Stimulated activated CD4-positive, alpha-beta T cell treated with anti-CD3 and anti-CD28 coated beads, Interleukin-12 subunit alpha, Interleukin-12 subunit beta, amount 100 ng/mL, for 24 hours (primary cell): ENCODE data around the gene LBHD1.
"Not testable (repeated sequence)": the region's sequence is repeated elsewhere in the genome, so short reads cannot be mapped to it uniquely, and the experiment has no call there.

ENCODE experiments used
- DNase-seq, 2 experiments: peaks; one replicate each; pipeline ENCODE4 v3.0.0-alpha.2; 2020; ENCODE audit warnings: low read depth in 2 of 2

LBHD1 gene

DNA sequence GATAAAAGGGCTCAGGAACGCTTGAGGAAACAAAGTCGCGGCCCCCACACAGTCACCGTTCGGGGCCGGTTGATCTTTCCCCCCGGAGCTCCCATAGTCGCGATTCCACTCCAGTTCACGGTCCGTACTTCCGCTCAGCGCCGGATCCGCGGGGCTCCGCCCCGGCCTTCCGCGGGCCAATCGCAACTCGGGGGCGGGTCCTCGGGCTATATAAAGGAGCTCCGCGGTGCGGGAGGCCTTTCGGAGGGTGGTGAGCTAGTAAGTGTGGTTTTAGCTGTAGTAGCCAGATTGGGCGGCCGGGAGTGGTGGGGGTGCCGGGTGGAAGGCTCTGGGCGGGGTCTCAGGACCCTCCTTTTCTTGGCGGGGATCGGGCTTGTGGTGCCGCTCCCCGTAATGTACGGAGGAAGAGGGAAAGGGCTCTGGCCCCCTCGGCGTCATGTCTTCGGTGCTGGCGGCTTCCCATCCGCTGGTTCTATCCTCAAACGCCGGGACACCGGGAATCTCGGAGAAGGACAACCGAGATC is 6.9 kb downstream of the LBHD1 start, which contains the start of the genes C11orf98 and CSKMT:
Gene C11orf98, minus strand, starts transcription at position 136 of the 524 bp plus-strand sequence. Its CDS starts 41 bp downstream, at position 95.
Gene CSKMT, plus strand, starts transcription at position 238 of the 524 bp plus-strand sequence. CDS start 568 bp downstream, outside the sequence.
- DNase-seq = peak; percentile 96 to 97

- peak in 1 of 2 experiments; percentile 33 for DNase-seq
These were observed 7.5 kb downstream of the LBHD1 start for GRCh38 chr11:62664405-62665074.

GRCh38 chr11:62656796-62657429 is 15.2 kb downstream of the LBHD1 start:
- DNase-seq = no peak

GRCh38 chr11:62654297-62654696 is 17.8 kb downstream of the LBHD1 start:
- DNase-seq = no peak

DNA sequence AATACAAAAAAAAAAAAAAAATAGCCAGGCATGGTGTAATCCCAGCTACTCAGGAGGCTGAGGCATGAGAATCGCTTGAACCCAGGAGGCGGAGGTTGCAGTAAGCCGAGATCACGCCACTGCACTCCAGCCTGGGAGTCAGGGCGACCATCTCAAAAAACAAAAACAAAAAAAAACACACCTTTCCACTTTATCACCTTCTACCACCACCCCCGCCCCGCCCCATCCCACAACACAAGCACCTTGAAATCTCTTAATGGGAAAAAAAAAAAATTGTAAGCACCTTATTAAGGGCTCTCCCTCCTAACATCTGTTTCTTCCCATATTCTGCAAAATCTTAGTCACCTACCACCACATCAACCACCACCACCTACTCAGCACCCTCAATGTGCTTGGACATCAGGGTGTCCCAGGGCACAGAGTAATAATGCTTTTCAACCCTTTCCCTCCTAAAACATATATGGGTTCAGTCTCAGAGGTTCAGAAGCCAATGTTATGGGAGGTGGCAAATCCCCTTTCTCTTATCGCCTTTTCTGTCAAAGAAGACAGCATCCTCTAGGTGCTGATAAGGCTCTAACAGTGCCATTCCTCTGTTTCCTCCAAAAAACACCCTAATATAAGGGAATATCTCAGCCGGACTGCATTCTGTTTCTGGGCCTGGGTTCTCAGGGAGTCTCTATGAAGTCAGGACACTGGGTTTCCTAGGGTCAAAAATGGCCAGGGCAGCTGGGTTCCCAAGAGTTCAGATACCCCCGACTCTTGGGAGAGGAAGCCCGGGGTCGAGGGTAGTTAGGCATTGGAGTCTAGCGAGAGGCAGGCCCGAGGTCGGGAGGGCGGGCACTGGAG is 19.7 kb downstream of the LBHD1 start:
- DNase-seq = no peak

DNA sequence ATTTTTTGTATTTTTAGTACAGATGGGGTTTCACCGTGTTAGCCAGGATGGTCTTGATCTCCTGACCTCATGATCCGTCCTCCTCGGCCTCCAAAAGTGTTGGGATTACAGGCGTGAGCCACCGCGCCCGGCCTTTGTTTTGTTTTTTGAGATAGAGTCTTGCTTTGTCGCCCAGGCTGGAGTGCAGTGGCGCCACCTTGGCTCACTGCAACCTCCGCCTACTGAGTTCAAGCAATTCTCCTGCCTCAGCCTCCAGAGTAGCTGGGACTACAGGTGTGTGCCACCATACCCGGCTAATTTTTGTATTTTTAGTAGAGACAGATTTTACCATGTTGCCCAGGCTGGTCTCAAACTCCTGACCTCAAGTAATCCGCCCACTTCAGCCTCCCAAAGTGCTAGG is 21.8 kb downstream of the LBHD1 start:
- not testable (repeated sequence) for DNase-seq

DNA sequence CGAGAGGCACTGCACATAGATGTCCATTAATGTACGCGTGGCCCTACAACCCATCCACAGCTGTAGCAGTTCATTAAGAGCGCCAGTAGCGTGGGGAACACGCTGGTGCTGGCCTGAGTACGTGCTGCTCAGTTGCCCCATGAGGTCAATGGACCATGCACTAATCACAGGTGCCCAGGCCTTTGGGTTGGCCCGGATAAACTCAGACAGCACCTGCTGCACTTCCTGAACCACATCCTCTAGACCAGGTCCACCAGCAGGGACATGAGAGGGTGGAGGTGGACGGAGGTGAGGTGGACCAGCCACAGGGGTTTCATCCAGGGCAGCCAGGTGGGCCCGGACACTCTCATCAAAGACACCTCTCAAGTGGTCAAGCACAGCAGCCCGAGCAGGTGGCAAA is 22.6 kb downstream of the LBHD1 start:
- DNase-seq = no peak

DNA sequence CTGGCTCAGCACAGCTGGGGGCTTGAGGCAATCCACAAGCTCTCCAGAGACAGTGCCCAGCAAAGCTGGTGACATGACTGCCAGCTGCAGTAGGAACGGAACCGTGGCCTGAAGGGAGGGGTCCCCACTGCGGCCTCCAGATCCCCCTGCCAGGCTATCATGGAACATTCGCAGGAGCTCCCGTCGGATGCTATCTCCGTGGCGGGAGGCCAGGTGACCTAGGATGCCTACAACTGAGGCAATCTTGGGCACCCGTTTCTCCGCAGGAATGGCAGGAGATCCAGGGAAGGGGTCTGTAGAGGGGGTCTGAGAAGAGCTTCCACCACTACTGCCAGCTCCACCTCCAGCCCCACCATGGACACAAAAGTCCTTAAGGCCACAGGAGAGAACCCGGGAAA is 23.1 kb downstream of the LBHD1 start:
- no peak for DNase-seq

GRCh38 chr11:62648185-62648966 is 23.7 kb downstream of the LBHD1 start:
- no peak for DNase-seq

DNA sequence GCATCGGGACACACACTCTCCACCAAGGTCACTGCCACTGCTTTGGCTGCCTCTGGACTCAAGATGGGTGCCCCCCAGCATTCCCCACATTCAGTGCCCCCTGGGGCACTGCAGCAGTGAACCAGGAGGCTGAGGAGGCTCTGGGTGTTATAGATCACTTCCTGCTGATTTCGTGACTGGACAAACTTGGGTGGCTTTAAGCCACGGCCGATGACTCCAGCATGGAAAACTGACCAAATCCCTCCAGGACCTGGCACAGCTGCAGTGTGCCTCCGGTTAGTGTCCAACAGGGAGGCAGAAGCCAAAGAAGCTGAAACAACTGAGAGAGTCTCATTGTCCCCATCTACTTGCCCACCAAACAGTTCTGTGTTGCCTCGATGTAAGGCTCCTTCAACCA is 24.5 kb downstream of the LBHD1 start:
- DNase-seq = no peak

- no peak for DNase-seq
These were observed 25.1 kb downstream of the LBHD1 start for GRCh38 chr11:62646825-62647608.

GRCh38 chr11:62645946-62646824 is 25.9 kb downstream of the LBHD1 start, which contains the start of gene GANAB:
GANAB (minus strand) TSS chr11:62646613; CDS start chr11:62646599, 14 bp downstream.
- peak; percentile 99 to 100 for DNase-seq

DNA sequence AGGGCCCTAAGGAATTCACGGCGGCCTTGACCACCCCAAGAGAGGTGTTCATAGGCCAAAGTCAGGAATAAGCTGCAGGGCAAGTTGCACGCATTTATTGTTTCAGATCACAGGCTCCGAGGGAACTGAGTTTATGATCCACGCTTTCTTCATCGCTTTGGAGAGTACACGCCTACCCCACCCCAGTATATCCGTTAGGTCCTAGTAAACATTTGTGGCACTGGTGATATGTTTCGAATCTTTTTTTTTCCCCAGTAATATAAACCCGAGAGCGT is 26.5 kb downstream of the LBHD1 start:
- DNase-seq = no peak

GRCh38 chr11:62644220-62644619 is 27.8 kb downstream of the LBHD1 start:
- DNase-seq = no peak

DNA sequence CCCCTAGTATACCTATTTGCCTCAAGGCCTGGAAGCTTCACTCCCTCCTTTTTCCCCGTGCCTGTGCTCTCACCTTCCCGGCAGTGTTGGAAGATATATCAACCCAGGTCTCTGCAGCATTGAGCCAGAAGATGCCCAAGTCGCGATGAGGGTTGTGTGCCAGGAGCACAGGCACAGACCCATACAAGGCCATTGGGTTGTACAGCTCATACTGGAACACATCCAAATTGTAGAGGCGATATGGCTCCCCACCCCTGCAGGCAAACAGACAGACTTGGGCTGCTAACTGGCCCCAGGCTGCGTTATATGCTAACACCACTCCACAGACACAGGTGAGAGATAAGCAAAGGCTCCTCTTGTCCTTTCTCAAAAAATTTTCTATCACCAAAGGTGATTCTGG is 39.6 kb downstream of the LBHD1 start:
- DNase-seq = no peak

DNA sequence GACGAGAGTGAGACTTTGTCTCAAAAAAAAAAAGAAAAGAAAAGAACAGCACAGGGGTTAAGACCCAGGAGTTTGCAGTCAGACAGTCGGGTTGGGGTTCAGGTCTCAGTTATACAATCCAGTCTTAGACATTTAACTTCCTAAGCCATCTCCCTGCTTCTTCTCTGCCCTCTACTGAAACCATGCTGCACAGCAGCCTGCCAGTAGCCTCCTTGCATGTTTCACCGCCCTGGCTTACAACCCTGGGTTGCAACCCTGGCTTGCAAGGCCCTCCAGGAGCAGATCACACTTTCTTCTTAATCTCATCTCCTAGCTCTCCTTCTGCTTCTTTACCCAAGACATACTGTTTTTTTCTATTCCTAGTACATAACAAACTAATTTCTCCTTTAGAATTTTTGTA is 44.4 kb downstream of the LBHD1 start:
- DNase-seq = no peak

DNA sequence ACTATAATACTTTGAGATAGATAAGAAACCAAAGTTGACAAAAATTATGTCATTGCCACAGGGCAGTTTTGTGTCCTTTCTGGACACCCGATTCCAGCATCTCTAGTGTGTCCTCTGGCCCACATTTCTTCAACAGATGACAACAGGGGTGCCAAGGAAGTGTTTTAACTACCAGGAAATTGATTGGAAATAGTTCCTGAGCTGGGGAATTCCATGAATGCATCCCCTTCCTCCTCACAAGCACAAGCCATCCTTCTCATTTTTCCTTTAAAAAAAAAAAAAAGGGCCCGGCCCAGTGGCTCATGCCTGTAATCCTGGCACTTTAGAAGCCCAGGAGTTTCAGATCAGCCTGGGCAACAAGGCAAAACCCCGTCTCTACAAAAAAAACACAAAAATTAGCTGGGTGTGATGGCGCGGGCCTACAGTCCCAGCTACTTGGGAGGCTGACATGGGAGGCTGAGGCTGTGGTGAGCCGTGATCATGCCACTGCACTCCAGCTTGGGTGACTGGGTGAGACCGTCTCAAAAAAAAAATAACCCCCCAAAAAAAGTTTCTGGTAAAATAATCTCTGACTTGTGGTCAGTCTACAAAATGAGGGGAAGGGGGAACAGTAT is 49.5 kb downstream of the LBHD1 start:
- no peak for DNase-seq

DNA sequence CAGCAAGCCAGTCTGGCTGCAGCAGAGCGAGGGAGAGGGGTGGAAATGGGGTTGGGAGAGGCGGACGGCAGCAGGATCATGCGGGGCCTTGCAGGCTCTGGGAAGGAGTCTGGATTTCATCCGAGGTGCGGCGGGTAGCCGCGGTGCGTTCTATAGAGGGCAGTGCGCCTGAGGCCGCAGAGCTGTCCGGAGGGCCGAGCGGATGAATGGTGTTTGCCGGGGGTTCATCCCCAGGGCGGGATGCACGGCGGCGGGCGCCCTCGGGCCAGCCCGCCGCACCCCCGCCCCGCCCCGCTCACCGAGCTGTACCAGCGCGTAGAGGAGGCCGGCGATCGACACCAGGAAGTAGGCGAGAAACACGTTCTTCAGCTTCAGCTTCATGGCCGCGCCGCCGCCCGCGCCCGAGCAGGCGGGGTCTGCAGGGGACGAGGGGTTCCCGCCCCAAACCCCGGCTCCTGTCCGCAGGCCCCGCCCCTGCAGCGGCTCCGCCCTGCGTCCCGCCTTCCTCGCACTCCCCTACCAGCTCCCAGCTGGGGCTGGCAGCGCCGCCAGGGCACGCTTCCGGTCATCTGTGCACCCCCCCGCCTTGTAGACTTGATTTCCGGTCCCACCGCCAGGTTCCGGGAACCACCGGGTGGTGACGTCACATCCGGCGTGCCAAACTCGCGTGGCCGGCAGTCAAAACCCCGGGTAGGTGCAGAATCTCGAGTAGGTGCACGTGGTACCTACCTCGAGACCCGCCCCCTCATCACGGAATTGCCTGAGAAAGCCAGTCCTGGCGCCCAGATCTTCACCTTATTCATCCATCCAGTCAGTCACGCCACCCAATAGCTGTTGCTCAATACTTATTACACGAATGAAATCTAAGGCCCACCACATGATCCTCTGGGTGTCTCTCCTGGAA is 50.2 kb downstream of the LBHD1 start, which contains the start of gene B3GAT3:
Gene B3GAT3, minus strand, starts transcription at position 420 of the 904 bp plus-strand sequence. Its CDS starts 39 bp downstream, at position 381.
- peak; percentile 92 to 94 for DNase-seq
